ENCODE results near the gene NTMT1.

The NTMT1 gene

GRCh38 chr9:129667378-129667777 lies 41.4 kb downstream of the NTMT1 start:
- Histone ChIP-seq H3K9me3 (ENCODE audit: control insufficient read depth, low read length) (no peaks in the 10 kb centered on the region), H3K27ac (ENCODE audit: insufficient read depth, low read depth, low read length, poor library complexity, severe bottlenecking) (no peak overlapping the region), H3K36me3 (ENCODE audit: control insufficient read depth, insufficient read depth, low read length) (no peaks in the 10 kb centered on the region), H3K4me1 (ENCODE audit: control insufficient read depth, insufficient read depth, low read length) (peaks cover 16% of the 10 kb centered on the region), H3K27me3 (ENCODE audit: control insufficient read depth, insufficient read depth, low read length, poor library complexity, severe bottlenecking) (peaks cover 37% of the 10 kb centered on the region), H3K4me3 (ENCODE audit: insufficient read depth, low read depth, low read length) (no peak overlapping the region)
- 87 to 91% methylated on average over 11 of the region's 11 CpGs for WGBS, 2 experiments

- Histone ChIP-seq H3K4me1 (ENCODE audit: control insufficient read depth, insufficient read depth, low read length) (peaks cover 16% of the 10 kb centered on the region), H3K9me3 (ENCODE audit: control insufficient read depth, low read length) (no peaks in the 10 kb centered on the region), H3K36me3 (ENCODE audit: control insufficient read depth, insufficient read depth, low read length) (no peaks in the 10 kb centered on the region), H3K27ac (ENCODE audit: insufficient read depth, low read depth, low read length, poor library complexity, severe bottlenecking) (no peak overlapping the region), H3K27me3 (ENCODE audit: control insufficient read depth, insufficient read depth, low read length, poor library complexity, severe bottlenecking) (peaks cover 33% of the 10 kb centered on the region), H3K4me3 (ENCODE audit: insufficient read depth, low read depth, low read length) (no peak overlapping the region)
- 95% methylated on average over 9 of the region's 9 CpGs for WGBS, 2 experiments
Observed at GRCh38 chr9:129667850-129668249, 41.9 kb downstream of the NTMT1 start.

GRCh38 chr9:129669141-129669718 lies 43.3 kb downstream of the NTMT1 start:
- H3K4me1 ChIP-seq (ENCODE audit: control insufficient read depth, insufficient read depth, low read length) = peaks cover 16% of the 10 kb centered on the region
- 85 to 86% methylated on average over 17 of the region's 17 CpGs for WGBS, 2 experiments
- H3K27me3 ChIP-seq (ENCODE audit: control insufficient read depth, insufficient read depth, low read length, poor library complexity, severe bottlenecking) = peaks cover 20% of the 10 kb centered on the region
- H3K36me3 ChIP-seq (ENCODE audit: control insufficient read depth, insufficient read depth, low read length) = no peaks in the 10 kb centered on the region
- H3K4me3 ChIP-seq (ENCODE audit: insufficient read depth, low read depth, low read length) = no peak overlapping the region
- H3K27ac ChIP-seq (ENCODE audit: insufficient read depth, low read depth, low read length, poor library complexity, severe bottlenecking) = no peak overlapping the region
- H3K9me3 ChIP-seq (ENCODE audit: control insufficient read depth, low read length) = no peaks in the 10 kb centered on the region

- no peak overlapping the region for H3K4me3 ChIP-seq (ENCODE audit: insufficient read depth, low read depth, low read length)
- WGBS, 2 experiments = 92 to 94% methylated on average over 13 of the region's 13 CpGs
- peaks cover 16% of the 10 kb centered on the region for H3K4me1 ChIP-seq (ENCODE audit: control insufficient read depth, insufficient read depth, low read length)
- no peak overlapping the region for H3K27ac ChIP-seq (ENCODE audit: insufficient read depth, low read depth, low read length, poor library complexity, severe bottlenecking)
- H3K27me3 ChIP-seq (ENCODE audit: control insufficient read depth, insufficient read depth, low read length, poor library complexity, severe bottlenecking) = peaks cover 13% of the 10 kb centered on the region
- no peaks in the 10 kb centered on the region for H3K9me3 ChIP-seq (ENCODE audit: control insufficient read depth, low read length)
- H3K36me3 ChIP-seq (ENCODE audit: control insufficient read depth, insufficient read depth, low read length) = no peaks in the 10 kb centered on the region
Observed at GRCh38 chr9:129669946-129670345, 44.0 kb downstream of the NTMT1 start.

GRCh38 chr9:129671065-129671464 lies 45.1 kb downstream of the NTMT1 start:
- Histone ChIP-seq H3K27me3 (ENCODE audit: control insufficient read depth, insufficient read depth, low read length, poor library complexity, severe bottlenecking) (peaks cover 5% of the 10 kb centered on the region), H3K4me1 (ENCODE audit: control insufficient read depth, insufficient read depth, low read length) (peaks cover 16% of the 10 kb centered on the region), H3K36me3 (ENCODE audit: control insufficient read depth, insufficient read depth, low read length) (no peaks in the 10 kb centered on the region), H3K9me3 (ENCODE audit: control insufficient read depth, low read length) (no peaks in the 10 kb centered on the region), H3K27ac (ENCODE audit: insufficient read depth, low read depth, low read length, poor library complexity, severe bottlenecking) (no peak overlapping the region), H3K4me3 (ENCODE audit: insufficient read depth, low read depth, low read length) (no peak overlapping the region)
- 77 to 83% methylated on average over 9 of the region's 9 CpGs for WGBS, 2 experiments

GRCh38 chr9:129671519-129671918 lies 45.6 kb downstream of the NTMT1 start:
- WGBS, 2 experiments = 91% methylated on average over 7 of the region's 7 CpGs
- no peaks in the 10 kb centered on the region for H3K9me3 ChIP-seq (ENCODE audit: control insufficient read depth, low read length)
- peaks cover under 1% of the 10 kb centered on the region for H3K27me3 ChIP-seq (ENCODE audit: control insufficient read depth, insufficient read depth, low read length, poor library complexity, severe bottlenecking)

GRCh38 chr9:129672702-129673101 lies 46.7 kb downstream of the NTMT1 start:
- Histone ChIP-seq H3K36me3 (ENCODE audit: control insufficient read depth, insufficient read depth, low read length) (no peaks in the 10 kb centered on the region), H3K4me3 (ENCODE audit: insufficient read depth, low read depth, low read length) (no peak overlapping the region), H3K9me3 (ENCODE audit: control insufficient read depth, low read length) (no peaks in the 10 kb centered on the region), H3K4me1 (ENCODE audit: control insufficient read depth, insufficient read depth, low read length) (peaks cover 23% of the 10 kb centered on the region), H3K27me3 (ENCODE audit: control insufficient read depth, insufficient read depth, low read length, poor library complexity, severe bottlenecking) (no peaks in the 10 kb centered on the region), H3K27ac (ENCODE audit: insufficient read depth, low read depth, low read length, poor library complexity, severe bottlenecking) (no peak overlapping the region)
- WGBS, 2 experiments = 92 to 93% methylated on average over 8 of the region's 8 CpGs

More at GRCh38 chr9:129671519-129671918, 45.6 kb downstream of the NTMT1 start:
- Histone ChIP-seq H3K36me3 (ENCODE audit: control insufficient read depth, insufficient read depth, low read length) (no peaks in the 10 kb centered on the region), H3K27ac (ENCODE audit: insufficient read depth, low read depth, low read length, poor library complexity, severe bottlenecking) (no peak overlapping the region), H3K4me1 (ENCODE audit: control insufficient read depth, insufficient read depth, low read length) (peaks cover 16% of the 10 kb centered on the region), H3K4me3 (ENCODE audit: insufficient read depth, low read depth, low read length) (no peak overlapping the region)

GRCh38 chr9:129673602-129674001 lies 47.6 kb downstream of the NTMT1 start:
- Histone ChIP-seq H3K27me3 (ENCODE audit: control insufficient read depth, insufficient read depth, low read length, poor library complexity, severe bottlenecking) (no peaks in the 10 kb centered on the region), H3K4me1 (ENCODE audit: control insufficient read depth, insufficient read depth, low read length) (peaks cover 19% of the 10 kb centered on the region), H3K4me3 (ENCODE audit: insufficient read depth, low read depth, low read length) (no peak overlapping the region), H3K36me3 (ENCODE audit: control insufficient read depth, insufficient read depth, low read length) (no peaks in the 10 kb centered on the region), H3K27ac (ENCODE audit: insufficient read depth, low read depth, low read length, poor library complexity, severe bottlenecking) (no peak overlapping the region), H3K9me3 (ENCODE audit: control insufficient read depth, low read length) (no peaks in the 10 kb centered on the region)
- WGBS, 2 experiments = 91 to 92% methylated on average over 12 of the region's 12 CpGs

GRCh38 chr9:129674229-129674628 lies 48.3 kb downstream of the NTMT1 start:
- Histone ChIP-seq H3K36me3 (ENCODE audit: control insufficient read depth, insufficient read depth, low read length) (no peaks in the 10 kb centered on the region), H3K9me3 (ENCODE audit: control insufficient read depth, low read length) (no peaks in the 10 kb centered on the region), H3K4me3 (ENCODE audit: insufficient read depth, low read depth, low read length) (no peak overlapping the region), H3K4me1 (ENCODE audit: control insufficient read depth, insufficient read depth, low read length) (peaks cover 19% of the 10 kb centered on the region), H3K27me3 (ENCODE audit: control insufficient read depth, insufficient read depth, low read length, poor library complexity, severe bottlenecking) (no peaks in the 10 kb centered on the region), H3K27ac (ENCODE audit: insufficient read depth, low read depth, low read length, poor library complexity, severe bottlenecking) (no peak overlapping the region)
- 90 to 94% methylated on average over 7 of the region's 7 CpGs for WGBS, 2 experiments

GRCh38 chr9:129675620-129676019 lies 49.7 kb downstream of the NTMT1 start:
- H3K4me1 ChIP-seq (ENCODE audit: control insufficient read depth, insufficient read depth, low read length) = peaks cover 19% of the 10 kb centered on the region
- H3K9me3 ChIP-seq (ENCODE audit: control insufficient read depth, low read length) = no peaks in the 10 kb centered on the region
- WGBS, 2 experiments = 93 to 95% methylated on average over 27 of the region's 27 CpGs
- H3K27me3 ChIP-seq (ENCODE audit: control insufficient read depth, insufficient read depth, low read length, poor library complexity, severe bottlenecking) = no peaks in the 10 kb centered on the region
- no peak overlapping the region for H3K4me3 ChIP-seq (ENCODE audit: insufficient read depth, low read depth, low read length)
- H3K27ac ChIP-seq (ENCODE audit: insufficient read depth, low read depth, low read length, poor library complexity, severe bottlenecking) = no peak overlapping the region
- no peaks in the 10 kb centered on the region for H3K36me3 ChIP-seq (ENCODE audit: control insufficient read depth, insufficient read depth, low read length)

- no peak overlapping the region for H3K4me3 ChIP-seq (ENCODE audit: insufficient read depth, low read depth, low read length)
- H3K4me1 ChIP-seq (ENCODE audit: control insufficient read depth, insufficient read depth, low read length) = peaks cover 13% of the 10 kb centered on the region
- no peaks in the 10 kb centered on the region for H3K9me3 ChIP-seq (ENCODE audit: control insufficient read depth, low read length)
- no peaks in the 10 kb centered on the region for H3K36me3 ChIP-seq (ENCODE audit: control insufficient read depth, insufficient read depth, low read length)
- WGBS, 2 experiments = 93 to 96% methylated on average over 4 of the region's 4 CpGs
- no peaks in the 10 kb centered on the region for H3K27me3 ChIP-seq (ENCODE audit: control insufficient read depth, insufficient read depth, low read length, poor library complexity, severe bottlenecking)
- no peak overlapping the region for H3K27ac ChIP-seq (ENCODE audit: insufficient read depth, low read depth, low read length, poor library complexity, severe bottlenecking)
Observed at GRCh38 chr9:129676287-129676686, 50.3 kb downstream of the NTMT1 start.
